ENCODE measurements around the gene SLC52A1. TPM values are rescaled to one million over a fixed set of nuclear protein-coding genes. Genes with fewer than 3 reads are reported as not detected.
A peak's percentile ranks its signal among the peaks of the same experiment; 100 is the strongest.

The SLC52A1 gene
- polyA plus RNA-seq, 1 of the 3 experiments (the other 2 are of a cell fraction): 0.49 TPM

GRCh38 chr17:5000237-5000639, 35.0 kb downstream of the SLC52A1 start:
- H4K20me1 ChIP-seq (ENCODE audit: insufficient read depth): peaks cover 20% of the 10 kb centered on the region

GRCh38 chr17:4999430-5000093, 35.7 kb downstream of the SLC52A1 start:
- 85% methylated on average over 12 of the region's 12 CpGs for WGBS (ENCODE audit: low lambda C conversion rate)
- Histone ChIP-seq H3K9ac (peak overlapping the region; percentile 84), H3K4me1 (ENCODE audit: control insufficient read depth in 1 of 2, insufficient read depth in 2 of 2, low read depth in 1 of 2, low read length in 1 of 2) (peaks cover 10 to 24% of the 10 kb centered on the region in 2 experiments; a peak in 3 of 4 replicates), H3K79me2 (ENCODE audit: insufficient read depth) (peaks cover 50% of the 10 kb centered on the region), H3K4me3 (ENCODE audit: low read depth in 2 of 2, low read length in 1 of 2) (peak overlapping the region; percentile 93 to 99; a peak in 3 of 4 replicates), H3F3A (replicated peaks; ENCODE audit: insufficient read depth) (peaks cover 4% of the 10 kb centered on the region), H3K9me2 (no peaks in the 10 kb centered on the region), H3K27me3 (ENCODE audit: insufficient read depth) (no peaks in the 10 kb centered on the region), H3K4me2 (peak overlapping the region; percentile 99), H3K9me3 (no peaks in the 10 kb centered on the region), H4K20me1 (ENCODE audit: insufficient read depth) (peaks cover 20% of the 10 kb centered on the region), H2AFZ (ENCODE audit: low read depth) (no peak overlapping the region), H3K36me3 (replicated peaks in 1 of 2; ENCODE audit: control insufficient read depth in 1 of 2, insufficient read depth in 2 of 2, low read length in 1 of 2) (peaks cover 23 to 34% of the 10 kb centered on the region in 2 experiments), H3K27ac (ENCODE audit: low read depth in 2 of 2, low read length in 1 of 2) (no peak overlapping the region)
- POLR2A ChIA-PET: no interaction called here
- DNase-seq: no peak
- TF ChIP-seq IRF3 (IDR thresholded peaks at IDR 0.05; ENCODE audit: low read depth, low read length) (no peak), FOXM1 (IDR thresholded peaks at IDR 0.05; ENCODE audit: low read depth) (no peak), YY1 (IDR thresholded peaks at IDR 0.05; ENCODE audit: low read depth) (no peak), ELF1 (IDR thresholded peaks at IDR 0.05) (no peak), SIN3A (IDR thresholded peaks at IDR 0.05; ENCODE audit: borderline replicate concordance, low read depth, low read length) (no peak), RFX5 (IDR thresholded peaks at IDR 0.05; ENCODE audit: low read length) (no peak), EZH2phosphoT487 (IDR thresholded peaks at IDR 0.05; ENCODE audit: borderline replicate concordance, low read depth) (no peak), USF1 (IDR thresholded peaks at IDR 0.05; ENCODE audit: borderline replicate concordance, low read depth) (no peak), TCF12 (IDR thresholded peaks at IDR 0.05) (no peak), RCOR1 (IDR thresholded peaks at IDR 0.05; ENCODE audit: low read length) (no peak)
- CTCF ChIA-PET: interaction anchor here (0.9 to 8.1 kb wide), 6 partner anchors 11 to 62 kb away, joined by 3 to 54 read pairs (median 4); partner anchors contain the start of gene CAMTA2

More at GRCh38 chr17:5000237-5000639, 35.0 kb downstream of the SLC52A1 start:
- H3K4me3 ChIP-seq (ENCODE audit: low read depth in 2 of 2, low read length in 1 of 2): no peak overlapping the region
- no peaks in the 10 kb centered on the region for H3K9me2 ChIP-seq
- no peak overlapping the region for H3K9ac ChIP-seq
- H3K27me3 ChIP-seq (ENCODE audit: insufficient read depth): no peaks in the 10 kb centered on the region
- peak overlapping the region; percentile 99; the same call in 1 of the 2 replicates for H3K4me2 ChIP-seq
- CTCF ChIA-PET: interaction anchor here (0.9 to 8.1 kb wide), 5 partner anchors 12 to 62 kb away, joined by 3 to 54 read pairs (median 3); partner anchors contain the start of gene CAMTA2
- H3K4me1 ChIP-seq (ENCODE audit: control insufficient read depth in 1 of 2, insufficient read depth in 2 of 2, low read depth in 1 of 2, low read length in 1 of 2): peaks cover 10 to 24% of the 10 kb centered on the region in 2 experiments; a peak in 3 of 4 replicates
- peaks cover under 1% of the 10 kb centered on the region for H3F3A ChIP-seq (replicated peaks; ENCODE audit: insufficient read depth)
- no peak overlapping the region for H3K27ac ChIP-seq (ENCODE audit: low read depth in 2 of 2, low read length in 1 of 2)
- TF ChIP-seq USF2 (IDR thresholded peaks at IDR 0.05; ENCODE audit: borderline replicate concordance, low read depth, low read length): no peak
- TF ChIP-seq RFX5 (IDR thresholded peaks at IDR 0.05; ENCODE audit: low read length): no peak
- no peak for TF ChIP-seq EZH2phosphoT487 (IDR thresholded peaks at IDR 0.05; ENCODE audit: borderline replicate concordance, low read depth)
- TF ChIP-seq RCOR1 (IDR thresholded peaks at IDR 0.05; ENCODE audit: low read length): no peak
- TF ChIP-seq JUND (IDR thresholded peaks at IDR 0.05): no peak
- TF ChIP-seq YY1 (IDR thresholded peaks at IDR 0.05; ENCODE audit: low read depth): no peak
- TF ChIP-seq MAX (IDR thresholded peaks at IDR 0.05; ENCODE audit: low read depth): no peak
- TF ChIP-seq MEF2A (IDR thresholded peaks at IDR 0.05; ENCODE audit: borderline replicate concordance, low read depth): no peak
- no peak for TF ChIP-seq RXRA (IDR thresholded peaks at IDR 0.05; ENCODE audit: borderline replicate concordance, low read depth)
- no peak for DNase-seq
- whole genome bisulfite sequencing (ENCODE audit: low lambda C conversion rate): 92% methylated on average over 3 of the region's 11 CpGs
- POLR2A ChIA-PET: no interaction called here
- H2AFZ ChIP-seq (ENCODE audit: low read depth): no peak overlapping the region
- peaks cover 29 to 40% of the 10 kb centered on the region in 2 experiments for H3K36me3 ChIP-seq (replicated peaks in 1 of 2; ENCODE audit: control insufficient read depth in 1 of 2, insufficient read depth in 2 of 2, low read length in 1 of 2)
- H3K9me3 ChIP-seq: no peaks in the 10 kb centered on the region
- H3K79me2 ChIP-seq (ENCODE audit: insufficient read depth): peaks cover 50% of the 10 kb centered on the region

All from SK-N-SH (cell line).